ENCODE data around the gene UMAD1. TPM values are rescaled to one million over a fixed set of nuclear protein-coding genes. Genes with fewer than 3 reads are reported as not detected.

UMAD1 gene
- total and polyA plus RNA-seq, 12 donors: 3.5 to 24.7 (median 17.0) TPM

DNA sequence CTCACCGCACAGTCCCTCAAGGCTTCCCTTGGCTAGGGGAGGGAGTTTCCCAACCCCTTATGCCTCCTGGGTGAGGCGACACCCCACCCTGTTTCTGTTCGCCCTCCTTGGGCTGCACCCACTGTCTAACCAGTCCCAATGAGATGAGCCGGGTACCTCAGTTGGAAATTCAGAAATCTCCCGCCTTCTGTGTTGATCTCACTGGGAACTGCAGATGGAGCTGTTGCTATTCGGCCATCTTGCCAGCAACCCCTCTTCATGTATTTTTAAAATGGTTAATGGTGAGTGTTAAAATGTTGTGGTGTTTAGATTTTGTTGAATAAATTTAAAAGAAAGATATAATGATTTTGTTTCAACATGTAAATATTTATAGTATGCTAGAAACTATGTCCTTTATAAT, 22.0 kb downstream of the UMAD1 start:
- TF ChIP-seq, protein P1, sequence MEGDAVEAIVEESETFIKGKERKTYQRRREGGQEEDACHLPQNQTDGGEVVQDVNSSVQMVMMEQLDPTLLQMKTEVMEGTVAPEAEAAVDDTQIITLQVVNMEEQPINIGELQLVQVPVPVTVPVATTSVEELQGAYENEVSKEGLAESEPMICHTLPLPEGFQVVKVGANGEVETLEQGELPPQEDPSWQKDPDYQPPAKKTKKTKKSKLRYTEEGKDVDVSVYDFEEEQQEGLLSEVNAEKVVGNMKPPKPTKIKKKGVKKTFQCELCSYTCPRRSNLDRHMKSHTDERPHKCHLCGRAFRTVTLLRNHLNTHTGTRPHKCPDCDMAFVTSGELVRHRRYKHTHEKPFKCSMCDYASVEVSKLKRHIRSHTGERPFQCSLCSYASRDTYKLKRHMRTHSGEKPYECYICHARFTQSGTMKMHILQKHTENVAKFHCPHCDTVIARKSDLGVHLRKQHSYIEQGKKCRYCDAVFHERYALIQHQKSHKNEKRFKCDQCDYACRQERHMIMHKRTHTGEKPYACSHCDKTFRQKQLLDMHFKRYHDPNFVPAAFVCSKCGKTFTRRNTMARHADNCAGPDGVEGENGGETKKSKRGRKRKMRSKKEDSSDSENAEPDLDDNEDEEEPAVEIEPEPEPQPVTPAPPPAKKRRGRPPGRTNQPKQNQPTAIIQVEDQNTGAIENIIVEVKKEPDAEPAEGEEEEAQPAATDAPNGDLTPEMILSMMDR (IDR thresholded peaks at IDR 0.05): peak in 7 of 9 donors; percentile 20 to 58 (median 34)
- intact Hi-C loops (cut with DNase I): loop anchor here in 1 of 10 donors (10.0 kb wide), 1 partner anchor 552 kb away; no protein-coding TSS in a partner anchor

DNA sequence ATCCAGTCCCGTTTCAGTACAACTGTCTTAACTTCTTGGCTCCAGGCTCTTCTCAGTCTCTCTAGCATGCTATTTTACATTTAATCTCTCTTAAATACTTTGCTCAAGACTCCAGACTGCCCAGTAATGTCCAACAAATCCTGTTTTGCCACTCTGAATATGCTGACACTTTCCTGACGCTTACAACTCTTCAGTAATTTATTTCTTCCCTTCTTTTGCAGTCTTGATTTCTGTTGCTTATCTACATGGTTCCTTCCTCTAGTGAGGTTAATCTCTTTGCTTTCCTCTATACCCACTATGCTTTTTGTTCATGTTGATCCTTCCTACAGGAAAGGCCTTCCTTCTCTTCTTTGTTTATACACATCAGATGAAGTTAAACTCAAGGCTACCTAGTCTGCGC, 23.7 kb downstream of the UMAD1 start:
- ATAC-seq: no peak
- no peaks in the 10 kb centered on the region for H3K36me3 ChIP-seq
- peaks cover 0 to 5% (median 0%) of the 10 kb centered on the region in 9 donors for H3K4me1 ChIP-seq
- H3K9me3 ChIP-seq: peaks cover 0 to 10% (median 0%) of the 10 kb centered on the region in 11 donors
- 72 to 77% methylated on average over 3 of the region's 3 CpGs for WGBS, 2 donors
- H3K27ac ChIP-seq: no peak overlapping the region
- no peak for DNase-seq
- H3K4me3 ChIP-seq: no peak overlapping the region
- no peaks in the 10 kb centered on the region for H3K27me3 ChIP-seq
- intact Hi-C loops (cut with DNase I): loop anchor here in 1 of 10 donors (10.0 kb wide), 1 partner anchor 551 kb away; no protein-coding TSS in a partner anchor
- TF ChIP-seq, protein P1 (IDR thresholded peaks at IDR 0.05): no peak

More for the DNA sequence above, 22.0 kb downstream of the UMAD1 start:
- no peak overlapping the region for H3K4me3 ChIP-seq
- no peaks in the 10 kb centered on the region for H3K36me3 ChIP-seq
- no peaks in the 10 kb centered on the region for H3K27me3 ChIP-seq
- H3K27ac ChIP-seq: no peak overlapping the region
- H3K4me1 ChIP-seq: peaks cover 0 to 5% (median 0%) of the 10 kb centered on the region in 9 donors
- peaks cover 0 to 23% (median 1%) of the 10 kb centered on the region in 11 donors for H3K9me3 ChIP-seq
- ATAC-seq (no peak), DNase-seq (no peak)
- WGBS, 2 donors: 80 to 84% methylated on average over 6 of the region's 6 CpGs

DNA sequence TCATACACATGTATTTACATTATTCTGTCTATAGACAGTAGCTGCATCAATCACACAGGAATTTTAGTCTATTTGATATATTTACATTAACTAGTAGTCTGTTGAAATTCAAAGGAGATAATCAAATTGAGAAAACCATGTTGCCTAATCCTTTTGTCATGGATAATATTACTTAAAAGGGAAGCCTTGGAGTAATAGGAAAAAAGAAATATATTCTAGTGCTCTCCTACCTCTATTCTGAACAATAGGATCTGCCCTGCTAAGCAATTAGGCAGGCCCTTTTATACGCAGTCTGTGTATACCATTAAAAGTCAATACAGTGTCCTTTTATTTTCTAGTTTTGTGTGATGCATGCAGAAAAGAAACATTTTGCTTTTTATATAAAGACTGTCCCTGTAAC, 24.5 kb downstream of the UMAD1 start:
- Histone ChIP-seq H3K27me3 (no peaks in the 10 kb centered on the region), H3K4me3 (no peak overlapping the region), H3K27ac (no peak overlapping the region), H3K4me1 (peaks cover 0 to 5% (median 0%) of the 10 kb centered on the region in 9 donors), H3K36me3 (no peaks in the 10 kb centered on the region), H3K9me3 (peaks cover 0 to 3% (median 0%) of the 10 kb centered on the region in 11 donors)
- intact Hi-C loops (cut with DNase I): loop anchor here in 1 of 10 donors (10.0 kb wide), 1 partner anchor 550 kb away; no protein-coding TSS in a partner anchor
- WGBS, 2 donors: 97 to 100% methylated on average over 1 of the region's 1 CpG
- TF ChIP-seq, protein P1 (IDR thresholded peaks at IDR 0.05): no peak
- DNase-seq: no peak
- ATAC-seq: no peak

DNA sequence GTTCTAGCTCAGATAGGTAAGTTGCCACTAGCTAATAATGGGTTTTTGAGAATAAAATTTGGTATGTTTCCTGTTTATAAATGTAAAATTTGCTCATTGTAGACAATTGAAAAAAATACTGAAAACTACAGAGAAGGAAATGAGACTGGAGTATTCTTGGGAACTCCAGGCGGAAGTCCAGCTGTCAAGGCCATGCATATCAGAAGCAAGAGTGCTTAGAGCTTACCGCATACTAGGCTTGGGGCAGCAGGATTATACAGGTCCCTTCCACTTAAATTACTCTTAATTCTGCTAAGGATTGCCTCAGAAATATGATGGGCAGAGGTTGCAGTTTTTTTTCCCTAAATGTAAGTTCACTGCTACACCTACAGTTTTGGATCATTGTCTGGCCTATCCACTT, 26.6 kb downstream of the UMAD1 start:
- TF ChIP-seq, protein P1 (IDR thresholded peaks at IDR 0.05): no peak
- DNase-seq: no peak
- intact Hi-C loops (cut with DNase I): loop anchor here in 1 of 10 donors (10.0 kb wide), 1 partner anchor 548 kb away; no protein-coding TSS in a partner anchor
- H3K4me3 ChIP-seq: no peak overlapping the region
- no peak for ATAC-seq
- 83 to 91% methylated on average over 2 of the region's 2 CpGs for WGBS, 2 donors
- no peaks in the 10 kb centered on the region for H3K9me3 ChIP-seq
- H3K36me3 ChIP-seq: no peaks in the 10 kb centered on the region
- no peak overlapping the region for H3K27ac ChIP-seq
- H3K4me1 ChIP-seq: peaks cover 0 to 17% (median 6%) of the 10 kb centered on the region in 9 donors
- H3K27me3 ChIP-seq: no peaks in the 10 kb centered on the region
